NOMO-1 treated with DMSO at 0.1 percent for 48 hours (cell line): ENCODE results near the gene GPR183.

Experiments used
- DNase-seq: peaks from one replicate; lab custom pipeline; 2025; ENCODE audit not compliant: unreplicated experiment; lab: John Stamatoyannopoulos, UW

GPR183 gene

DNA sequence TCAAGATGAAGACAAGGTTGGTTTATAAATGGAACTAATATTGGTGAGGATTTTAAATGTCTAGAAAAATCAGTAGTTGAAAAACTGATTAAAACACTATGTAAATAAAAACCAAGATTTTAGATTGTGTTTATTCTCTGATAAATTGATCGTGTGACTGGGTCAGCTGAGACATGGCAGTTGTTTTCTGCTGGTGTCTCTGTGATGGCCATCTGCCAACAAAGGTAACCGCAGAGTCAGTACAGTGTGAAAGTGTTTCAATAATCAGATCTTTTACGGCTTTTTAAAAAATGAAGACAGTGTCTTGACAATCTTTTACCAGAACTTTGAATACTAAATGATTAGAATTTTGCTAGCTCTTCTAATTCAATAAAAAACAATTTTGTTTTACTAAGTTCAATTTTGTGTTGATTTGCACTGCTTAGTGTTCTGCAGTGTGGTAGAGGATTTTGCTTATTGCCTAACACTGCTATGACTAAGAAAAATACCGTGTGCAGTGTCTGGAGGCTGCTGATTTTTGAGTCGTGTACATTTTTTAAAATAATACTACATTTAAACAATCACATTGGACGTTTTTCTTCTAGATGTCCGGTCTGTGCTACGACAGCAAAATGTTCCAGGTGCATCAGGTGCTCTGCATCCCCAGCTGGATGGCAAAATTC is 32.7 kb upstream of the GPR183 start:
- no peak for DNase-seq

DNA sequence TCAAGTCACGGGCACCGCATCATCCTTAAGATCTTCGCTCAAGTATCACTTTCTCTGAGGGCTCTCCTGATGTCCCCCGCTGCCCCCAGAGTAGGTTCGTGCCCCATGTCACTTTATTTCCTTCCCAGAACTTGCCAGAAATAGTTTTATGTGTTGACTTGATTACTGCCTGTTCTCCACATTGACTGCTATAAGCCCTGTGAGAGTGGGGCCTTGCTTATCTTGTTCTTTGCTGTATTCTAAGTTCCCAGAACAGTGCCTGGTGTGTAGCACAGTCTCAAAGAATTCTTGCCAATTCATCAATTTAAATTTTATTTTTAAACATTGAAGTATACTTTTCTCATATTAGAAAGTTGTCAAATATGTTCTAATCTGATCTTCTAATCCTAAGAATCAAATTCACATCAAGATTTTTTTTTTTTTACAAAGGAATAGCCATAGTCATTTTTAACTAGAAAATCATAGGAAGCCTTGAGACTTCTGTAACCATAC is 32.1 kb upstream of the GPR183 start:
- no peak for DNase-seq

DNA sequence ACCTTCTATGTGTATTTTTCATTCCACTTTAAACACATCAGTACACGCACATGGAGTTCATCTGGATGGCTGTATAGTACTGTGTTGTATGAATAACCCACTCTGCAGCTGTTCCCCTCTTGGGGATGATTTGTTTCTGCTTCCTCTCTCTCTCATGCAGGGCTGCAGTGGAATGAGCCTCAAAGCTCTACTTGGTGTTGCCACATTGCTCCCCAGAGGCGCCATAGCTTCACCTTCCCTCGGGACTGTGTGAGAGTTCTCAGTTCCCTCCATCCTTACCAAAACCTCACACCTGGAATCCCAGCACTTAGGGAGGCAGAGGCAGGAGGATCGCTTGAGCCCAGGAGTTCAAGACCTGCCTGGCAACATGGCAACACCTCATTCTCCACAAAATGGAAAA is 28.4 kb upstream of the GPR183 start:
- peak; percentile 7 for DNase-seq

DNA sequence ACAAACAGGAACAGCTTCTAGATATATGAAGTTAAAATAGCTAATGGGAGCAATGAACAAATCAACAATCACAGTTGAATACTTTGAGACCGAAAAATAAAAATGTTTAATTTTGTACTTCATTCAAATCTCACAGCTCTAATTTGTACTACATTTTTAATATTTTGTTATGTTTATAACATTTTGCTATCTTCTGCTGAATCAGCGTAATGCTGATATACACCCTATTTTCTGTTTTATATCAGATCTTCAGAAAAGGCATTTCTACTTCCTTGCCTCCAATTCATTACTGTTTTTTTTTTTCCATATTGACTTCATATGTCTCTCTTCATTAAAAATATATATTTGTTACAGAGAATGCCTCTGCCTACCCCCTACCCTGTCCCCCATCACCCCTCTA is 27.9 kb upstream of the GPR183 start:
- DNase-seq: no peak

DNA sequence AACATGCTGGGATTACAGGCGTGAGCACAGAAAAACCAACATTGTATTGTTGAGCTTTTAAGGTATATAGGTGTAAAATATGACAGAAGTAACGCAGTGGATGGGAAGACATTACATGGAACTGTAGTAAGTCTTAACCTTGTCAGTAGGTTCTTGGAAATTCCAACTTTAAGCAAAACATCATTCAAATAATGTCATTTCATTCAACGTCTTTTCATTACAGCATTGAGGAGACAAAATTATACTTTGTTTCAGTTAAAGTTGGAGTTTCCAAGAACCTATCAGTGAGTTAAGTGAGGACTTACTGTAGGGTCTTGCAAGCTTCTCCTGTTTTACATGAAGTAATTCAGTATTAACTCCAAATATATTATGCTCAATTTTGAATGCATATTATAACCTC is 27.0 kb upstream of the GPR183 start:
- no peak for DNase-seq

DNA sequence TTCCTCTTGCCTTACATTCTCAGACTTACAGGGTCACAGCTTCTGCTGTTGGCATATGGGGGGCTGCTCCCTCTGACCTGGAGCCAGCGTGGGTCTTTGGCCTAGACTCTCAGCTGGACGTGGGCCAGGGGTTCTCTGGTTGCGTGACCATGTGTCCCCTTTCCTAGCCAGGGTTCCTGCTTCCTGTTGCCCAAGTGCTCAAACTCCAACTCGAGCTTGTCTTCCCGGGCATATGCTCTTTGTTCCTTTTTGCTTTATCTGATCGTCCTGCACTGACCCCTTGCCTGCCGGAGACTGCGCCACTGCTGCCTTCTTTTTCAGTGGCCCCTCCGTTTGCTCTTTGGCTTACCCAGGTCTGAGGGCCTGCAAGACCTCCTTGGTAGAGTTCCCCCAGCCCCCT is 25.3 kb upstream of the GPR183 start:
- no peak for DNase-seq

DNA sequence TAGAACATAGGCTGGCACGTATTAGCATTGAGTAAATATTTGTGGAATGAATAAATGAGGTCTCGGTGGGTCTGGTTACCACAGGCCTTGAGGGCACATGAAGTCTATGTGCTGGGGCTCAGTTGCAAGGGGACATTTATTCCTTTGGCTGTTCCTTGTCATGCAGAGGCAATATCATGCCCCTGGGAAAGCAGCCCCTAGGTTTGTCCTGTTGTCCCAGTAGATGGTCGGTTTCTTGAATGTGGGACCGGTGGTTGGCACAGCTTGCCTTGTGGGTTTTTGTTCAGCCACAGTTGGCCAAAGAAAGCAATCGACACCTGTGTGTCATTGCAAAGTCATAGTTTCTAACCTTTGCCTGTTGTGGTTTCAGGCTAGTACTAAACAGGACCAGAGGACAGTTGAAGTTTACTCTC is 24.7 kb upstream of the GPR183 start:
- no peak for DNase-seq

DNA sequence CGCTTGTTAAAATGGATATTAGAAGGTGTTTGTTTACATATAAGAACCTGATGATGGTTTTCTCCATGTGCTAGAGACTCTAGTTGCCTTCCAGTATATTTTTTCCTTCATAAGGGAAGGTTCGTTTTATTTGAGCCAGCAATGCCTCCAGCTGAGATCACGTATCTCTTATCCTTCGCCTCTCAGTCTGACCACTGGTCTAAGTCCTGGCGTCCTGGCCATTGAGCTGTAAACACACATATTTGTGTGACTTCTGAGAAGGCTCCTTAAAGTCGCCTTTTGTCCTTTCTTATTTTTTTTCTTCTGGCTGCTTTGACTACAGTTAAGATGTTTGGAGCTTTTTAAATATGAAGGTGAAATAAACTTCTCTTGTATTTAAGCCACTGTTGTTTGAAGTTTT is 23.7 kb upstream of the GPR183 start:
- no peak for DNase-seq

DNA sequence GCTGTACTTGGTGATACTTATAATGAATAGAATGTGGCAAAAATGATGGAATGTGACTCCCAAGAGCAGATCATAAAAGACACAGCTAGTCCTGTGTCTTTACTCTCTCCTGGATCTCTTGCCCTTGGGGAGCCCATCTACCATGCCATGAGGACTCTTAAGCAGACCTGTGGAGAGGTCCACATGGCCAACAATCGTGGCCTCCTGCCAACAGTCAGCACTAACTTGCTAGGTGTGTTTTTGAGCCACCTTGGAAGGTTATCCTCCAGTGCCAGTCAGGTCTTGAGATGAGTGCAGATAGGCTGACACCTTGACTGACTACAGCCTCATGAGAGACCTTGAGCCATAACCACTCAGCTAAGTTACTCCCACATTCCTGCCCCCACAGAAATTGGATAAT is 22.3 kb upstream of the GPR183 start:
- no peak for DNase-seq

DNA sequence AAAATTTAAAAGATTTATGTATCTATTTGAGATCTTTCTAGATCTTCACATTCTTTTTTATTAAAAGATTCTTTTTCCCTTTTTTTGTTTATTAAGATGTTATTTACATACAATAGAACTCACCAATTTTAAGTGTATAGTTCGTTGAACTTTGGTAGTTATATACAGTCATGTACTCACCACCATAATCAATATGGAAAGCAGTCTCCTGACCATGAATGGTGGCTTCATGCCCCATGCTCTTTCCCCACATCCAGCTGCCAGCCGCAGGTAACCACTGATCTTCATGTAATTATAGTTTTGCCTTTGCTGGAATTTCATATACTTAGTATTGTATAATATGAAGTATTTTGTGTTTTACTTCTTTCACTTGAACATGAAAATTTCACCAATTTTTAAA is 20.6 kb upstream of the GPR183 start:
- no peak for DNase-seq

DNA sequence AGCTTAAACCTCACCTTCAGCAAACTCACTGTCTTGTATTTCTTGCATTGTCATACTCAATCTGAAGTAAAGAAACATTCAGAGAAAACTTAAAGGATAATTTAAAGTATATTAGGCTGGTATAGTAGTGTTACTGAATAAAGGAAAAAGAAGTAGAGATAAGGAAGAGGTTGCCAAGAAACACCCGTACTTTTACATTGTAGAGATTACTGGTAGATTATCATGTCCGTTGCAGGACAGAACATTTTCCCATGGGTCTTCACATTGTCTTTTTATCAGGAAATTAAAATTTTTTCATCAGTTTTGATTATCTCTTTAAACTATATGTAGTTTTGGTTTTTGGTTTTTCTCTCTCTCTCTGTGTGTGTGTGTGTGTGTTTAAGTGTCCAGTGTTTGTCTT is 19.9 kb upstream of the GPR183 start:
- DNase-seq: no peak

DNA sequence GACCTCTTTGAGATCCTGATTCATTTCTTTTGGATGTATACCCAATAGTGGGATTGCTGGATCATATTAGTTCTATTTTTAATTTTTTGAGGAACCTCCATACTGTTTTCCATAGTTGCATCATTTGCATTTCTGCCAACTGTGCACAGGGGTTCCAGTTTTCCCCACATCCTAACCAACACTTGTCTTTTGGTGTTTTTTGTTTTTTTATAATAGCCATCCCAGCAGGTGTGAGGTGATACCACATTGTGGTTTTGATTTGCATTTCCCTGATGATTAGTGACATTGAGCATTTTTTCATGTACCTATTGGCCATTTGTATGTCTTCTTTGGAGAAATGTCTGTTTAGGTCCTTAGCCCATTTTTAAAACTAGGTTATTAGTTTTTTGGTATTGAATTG is 18.8 kb upstream of the GPR183 start:
- no peak for DNase-seq

DNA sequence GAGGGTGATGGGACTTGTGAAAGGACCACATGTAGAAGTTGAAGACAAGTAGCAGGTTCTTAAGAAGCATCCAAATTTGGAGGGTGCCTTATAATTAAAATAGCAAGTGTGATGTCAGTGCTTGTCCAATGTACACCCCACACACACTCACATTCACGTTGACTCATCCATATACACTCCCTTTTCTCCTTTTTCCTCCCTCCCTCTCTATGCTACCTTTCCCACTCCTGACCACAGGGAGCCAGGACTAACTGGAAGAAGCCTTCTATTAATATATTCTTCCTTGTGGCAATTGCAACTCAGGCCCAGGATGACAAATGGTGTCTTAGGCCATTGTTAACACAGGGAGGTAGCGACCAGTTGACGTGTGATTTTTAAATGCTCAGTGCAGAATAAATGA is 16.3 kb upstream of the GPR183 start:
- DNase-seq: no peak

DNA sequence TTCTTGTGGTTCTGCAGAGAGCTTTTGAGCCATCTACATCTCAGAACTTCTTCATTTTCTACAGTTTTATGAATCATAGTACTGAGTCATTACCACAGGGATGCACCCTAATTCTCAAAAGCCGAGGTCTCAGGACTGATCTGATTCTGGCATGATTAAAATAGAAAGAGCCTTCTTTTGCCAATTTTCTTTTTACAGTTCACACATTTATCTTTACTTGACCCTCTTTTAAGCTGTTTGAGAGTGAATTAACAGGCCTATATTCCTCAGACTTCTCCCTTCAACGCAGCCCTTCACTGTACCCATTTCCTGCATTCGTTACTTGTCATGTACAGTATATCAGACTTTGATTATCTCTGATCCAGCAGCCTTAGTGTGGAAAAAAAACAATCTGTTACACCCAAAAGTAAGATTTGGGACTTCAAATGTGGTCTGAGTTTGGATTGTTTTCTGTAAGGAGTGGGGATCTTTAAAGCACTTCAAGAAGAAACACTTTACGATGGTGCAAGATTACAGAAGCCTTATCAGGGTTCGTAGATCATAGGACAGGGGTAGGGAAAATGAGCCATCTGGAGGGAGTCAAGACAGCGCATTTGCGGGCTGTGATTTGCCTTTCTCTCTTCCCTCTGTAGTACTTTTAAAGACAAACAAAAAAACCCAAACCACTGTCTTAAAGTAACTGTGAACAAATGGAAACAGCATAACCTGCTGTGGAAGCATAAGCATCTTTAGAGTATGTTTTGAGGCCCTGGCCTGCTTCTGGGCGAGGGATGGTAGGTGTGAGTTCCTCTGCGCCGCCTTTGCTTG is 15.3 kb upstream of the GPR183 start:
- DNase-seq: peak; percentile 92

DNA sequence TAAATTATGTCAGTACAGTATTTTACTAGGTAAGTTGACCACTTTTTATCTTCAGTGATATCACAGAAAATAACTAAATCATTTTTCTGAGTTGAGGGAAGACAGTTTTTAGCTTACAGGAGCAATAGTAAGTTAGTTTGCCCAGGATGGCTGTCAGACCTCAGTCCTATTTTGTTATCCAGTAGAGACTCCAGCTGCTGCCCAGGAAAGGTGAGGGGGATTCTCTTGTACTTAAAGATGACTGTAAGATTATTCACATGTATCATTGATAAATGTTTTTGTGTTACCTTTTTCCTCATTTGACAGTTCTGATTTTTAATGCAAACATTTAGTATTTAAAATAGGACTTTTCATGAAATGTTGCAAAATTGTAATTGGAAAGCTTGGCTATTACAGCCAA is 14.5 kb upstream of the GPR183 start:
- no peak for DNase-seq

DNA sequence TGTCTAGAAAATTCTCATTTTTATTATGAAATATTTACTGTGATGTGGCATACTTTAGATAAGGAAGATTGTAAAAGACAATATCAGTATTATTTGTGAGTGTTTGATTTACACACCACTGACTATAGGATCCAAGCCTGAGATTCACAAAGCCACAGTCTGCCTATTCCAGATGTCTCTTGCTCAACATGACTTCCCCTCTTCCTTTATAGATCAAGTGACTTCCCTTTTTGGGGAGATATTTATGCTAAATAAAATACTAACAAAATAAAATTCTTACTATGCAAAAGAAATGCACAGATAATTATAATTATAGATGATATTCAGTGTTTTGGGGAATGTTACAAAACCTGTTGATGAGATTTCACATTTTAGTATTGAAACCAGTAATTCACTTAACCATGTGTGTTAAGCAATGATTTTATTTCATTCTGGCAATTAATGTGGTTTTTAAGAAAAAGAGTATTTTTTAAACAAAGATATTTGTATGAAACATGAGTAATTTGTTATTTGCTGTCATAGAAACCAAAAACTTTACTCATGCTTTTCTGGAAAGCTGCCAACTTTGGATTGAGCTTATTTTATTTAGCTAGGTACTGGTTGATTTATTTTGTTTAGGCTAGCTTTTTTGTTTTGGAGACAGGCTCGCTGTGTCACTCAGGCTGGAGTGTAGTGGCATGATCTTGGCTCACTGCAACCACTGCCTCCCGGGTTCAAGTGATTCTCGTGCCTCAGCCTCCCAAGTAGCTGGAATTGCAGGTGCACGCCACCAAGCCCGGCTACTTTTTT is 13.7 kb upstream of the GPR183 start:
- peak; percentile 88 for DNase-seq

DNA sequence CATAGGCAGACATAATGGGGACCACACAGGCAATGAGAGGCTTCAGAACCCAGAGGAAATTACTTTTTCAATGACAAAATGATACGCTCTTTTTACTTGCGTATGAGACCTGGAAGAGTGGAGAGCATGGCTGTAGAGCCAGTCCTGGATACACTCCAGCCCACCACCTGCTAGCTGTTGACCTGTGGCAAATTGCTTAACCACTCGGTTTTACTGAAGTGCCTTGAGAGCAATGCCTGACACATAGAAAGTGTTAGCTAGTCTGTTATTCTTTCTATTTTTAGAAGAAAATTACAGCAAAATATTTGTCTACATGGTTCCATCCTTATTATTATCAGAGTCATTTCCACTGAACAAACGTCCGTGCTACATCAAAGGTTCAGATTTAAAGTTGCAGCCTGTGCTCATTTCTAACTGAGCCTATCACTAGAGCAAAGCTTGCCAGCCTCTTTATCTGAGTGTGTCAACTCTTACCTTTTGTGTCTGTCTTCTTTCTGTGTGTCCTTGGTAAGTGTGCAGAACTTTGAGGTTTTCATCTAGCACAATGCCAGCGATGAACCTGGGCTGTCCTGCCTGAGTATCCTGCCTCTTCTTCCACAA is 9.6 kb upstream of the GPR183 start:
- no peak for DNase-seq

DNA sequence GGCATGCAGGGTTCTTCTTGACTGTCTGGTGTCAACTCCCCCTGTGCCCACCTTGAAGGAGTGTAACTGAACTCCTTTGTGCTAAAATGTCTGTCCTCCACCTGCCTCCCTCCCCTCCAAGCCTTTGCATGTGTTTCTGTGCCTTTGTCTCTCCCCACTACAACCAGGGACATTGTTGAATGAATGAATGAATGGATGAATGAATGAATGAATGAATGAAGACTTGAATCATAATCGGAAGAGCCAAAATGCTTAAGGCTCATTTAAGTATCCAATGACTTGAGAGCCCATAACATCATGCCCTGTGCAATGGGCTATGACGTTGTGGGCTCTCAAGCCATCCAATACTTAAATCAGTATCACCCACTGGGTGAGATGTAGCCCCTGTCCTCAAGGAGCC is 9.0 kb upstream of the GPR183 start:
- no peak for DNase-seq

DNA sequence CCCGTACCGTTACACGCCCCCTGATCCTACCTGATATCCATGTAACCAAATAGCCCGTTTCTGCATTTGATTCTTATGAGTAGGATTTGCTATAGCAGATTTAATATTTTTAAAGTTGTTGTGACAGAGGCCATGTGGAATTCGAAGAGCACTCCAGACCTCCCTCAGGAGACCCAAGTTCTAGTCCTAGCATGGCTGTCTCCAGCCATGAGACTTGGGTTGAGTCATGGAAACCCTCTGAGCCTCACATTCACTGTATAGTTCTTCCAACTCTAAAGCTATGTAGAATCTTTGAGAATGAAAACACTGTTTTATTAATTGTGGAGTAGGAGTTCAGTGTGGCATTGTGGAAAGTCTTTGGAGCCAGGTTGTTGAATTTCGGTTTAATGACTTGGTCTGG is 8.0 kb upstream of the GPR183 start:
- DNase-seq: no peak

DNA sequence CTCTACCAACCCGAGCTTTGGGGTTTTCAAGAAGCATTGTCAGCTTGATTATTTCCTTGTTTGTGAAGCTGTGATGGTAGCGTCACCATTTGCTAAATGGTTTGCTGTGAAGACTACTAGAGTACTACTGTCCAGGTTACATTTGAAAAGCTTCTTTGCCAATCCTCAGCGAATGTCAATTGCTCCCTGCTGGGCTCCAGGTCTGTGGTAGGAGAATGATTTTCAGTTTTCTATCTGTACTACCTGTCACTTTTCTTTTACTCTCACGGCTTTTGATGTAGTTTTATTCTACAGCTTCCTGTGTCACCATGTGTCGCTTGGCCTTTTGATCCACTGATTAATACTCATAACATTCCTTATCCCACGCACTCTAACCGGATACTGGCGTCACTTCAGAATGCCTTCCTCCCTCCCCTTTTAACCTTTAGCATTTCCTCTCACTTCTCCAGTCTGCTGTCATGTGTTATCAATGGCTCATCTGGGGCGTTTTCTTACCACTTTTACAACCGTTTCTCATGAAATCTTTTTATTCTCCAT is 7.5 kb upstream of the GPR183 start:
- no peak for DNase-seq

DNA sequence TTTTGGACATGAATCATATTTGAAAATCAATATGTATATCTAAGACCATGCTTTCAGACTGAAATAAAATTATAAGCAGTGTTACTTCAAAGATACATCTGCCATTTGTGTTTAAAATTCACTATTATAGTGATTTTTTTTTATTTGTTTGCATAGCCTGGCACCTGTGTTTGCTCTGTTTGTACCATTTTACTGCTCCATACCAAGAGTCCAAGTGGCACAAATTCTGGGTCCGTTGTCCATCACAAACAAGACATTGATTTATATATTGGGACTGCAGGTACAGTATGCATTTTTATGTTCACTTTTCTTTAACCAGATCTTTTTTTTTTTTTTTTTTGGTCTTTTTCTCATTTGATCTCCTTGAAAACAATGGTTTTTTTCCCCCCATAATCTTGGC is 6.7 kb upstream of the GPR183 start:
- no peak for DNase-seq
